HG03469 (cell line): ENCODE data around the gene CTBP2.

Experiments used
- ATAC-seq: cut with Tn5 transposase; IDR thresholded peaks from one replicate; pipeline ENCODE4 v1.9.1; 2021; ENCODE audit warnings: mild to moderate bottlenecking, moderate library complexity, moderate number of reproducible peaks; ENCODE audit not compliant: unreplicated experiment

CTBP2 gene

GRCh38 chr10:125029584-125030242 lies 130.7 kb downstream of the CTBP2 start:
- ATAC-seq = no peak

- no peak for ATAC-seq
Measured at GRCh38 chr10:125027871-125028869, 132.2 kb downstream of the CTBP2 start.

- no peak for ATAC-seq
Measured at GRCh38 chr10:125026974-125027735, 133.2 kb downstream of the CTBP2 start.

- ATAC-seq = no peak
Measured at GRCh38 chr10:125026036-125026931, 134.1 kb downstream of the CTBP2 start.

- ATAC-seq = no peak
Measured at GRCh38 chr10:125025341-125025740, 135.0 kb downstream of the CTBP2 start.

- no peak for ATAC-seq
Measured at GRCh38 chr10:125024497-125025234, 135.7 kb downstream of the CTBP2 start.

GRCh38 chr10:125023862-125024496 lies 136.4 kb downstream of the CTBP2 start:
- ATAC-seq = no peak

GRCh38 chr10:125023255-125023654 lies 137.1 kb downstream of the CTBP2 start:
- no peak for ATAC-seq

GRCh38 chr10:125022671-125023070 lies 137.7 kb downstream of the CTBP2 start:
- no peak for ATAC-seq

GRCh38 chr10:125021686-125022344 lies 138.5 kb downstream of the CTBP2 start:
- no peak for ATAC-seq

GRCh38 chr10:125020871-125021270 lies 139.5 kb downstream of the CTBP2 start:
- no peak for ATAC-seq

- ATAC-seq = no peak
Measured at GRCh38 chr10:125020386-125020785, 140.0 kb downstream of the CTBP2 start.

GRCh38 chr10:125018576-125019143 lies 141.7 kb downstream of the CTBP2 start:
- ATAC-seq = no peak

GRCh38 chr10:125017547-125018298 lies 142.6 kb downstream of the CTBP2 start:
- ATAC-seq = no peak

GRCh38 chr10:125016611-125017202 lies 143.7 kb downstream of the CTBP2 start:
- ATAC-seq = no peak

GRCh38 chr10:125016123-125016522 lies 144.2 kb downstream of the CTBP2 start:
- no peak for ATAC-seq

- ATAC-seq = no peak
Measured at GRCh38 chr10:125015356-125015944, 144.9 kb downstream of the CTBP2 start.
